Thoracic aorta (tissue), 2 donors: ENCODE results near the gene OR6F1. TPM values are rescaled to one million over a fixed set of nuclear protein-coding genes. Genes with fewer than 3 reads are reported as not detected.

Experiments
- ATAC-seq: fragments of 150-250 bp; one replicate; pipeline ENCODE4 v1.8.0; 2017; ENCODE audit warnings: low read depth; ENCODE audit not compliant: insufficient number of reproducible peaks, low FRiP score
- DNase-seq: peaks from one replicate; pipeline ENCODE4 v3.0.0-alpha.2; 2020; ENCODE audit warnings: low spot score
- H3K27ac ChIP-seq, 2 donors: fragments of 200-600 bp; sonication (generic); 1 replicate in 1 of 2; 2 replicates in 1 of 2; pipeline ENCODE4 v1.5.1; 2016; ENCODE audit warnings: mild to moderate bottlenecking in 2 of 2, moderate library complexity in 2 of 2
- H3K27me3 ChIP-seq: fragments of 200-600 bp; sonication (generic); replicated peaks from 2 replicates; pipeline ENCODE4 v1.6.0; 2016; ENCODE audit warnings: mild to moderate bottlenecking; ENCODE audit not compliant: insufficient read depth
- H3K36me3 ChIP-seq: fragments of 200-600 bp; sonication (generic); one replicate; pipeline ENCODE4 v1.5.1; 2016
- H3K4me1 ChIP-seq, 2 donors: fragments of 200-600 bp; sonication (generic); 1 replicate in 1 of 2; 2 replicates in 1 of 2; pipeline versions ENCODE4 v1.5.1 to v1.6.0; 2016; ENCODE audit warnings: low read depth in 2 of 2, mild to moderate bottlenecking in 1 of 2; ENCODE audit not compliant: control insufficient read depth in 1 of 2
- H3K4me3 ChIP-seq: fragments of 200-600 bp; sonication (generic); 2 replicates; pipeline ENCODE4 v1.5.1; 2016; ENCODE audit warnings: mild to moderate bottlenecking
- H3K9me3 ChIP-seq: fragments of 200-600 bp; sonication (generic); 2 replicates; pipeline ENCODE4 v1.5.1; 2016
- total RNA-seq, 2 donors: library from RNA; depleted of rRNA; stranded (reverse); fragments of >200 nt; gene quantifications; one replicate each; pipeline versions ENCODE4 v1.1.0 to v1.2.3, GENCODE V29; 2016
- TF ChIP-seq, protein P1 (sequence below): fragments of 200-600 bp; sonication (generic); IDR thresholded peaks from one replicate; pipeline ENCODE4 v1.5.1; 2019; ENCODE audit warnings: antibody characterized with exemption

OR6F1 gene
- total RNA-seq, 2 donors from 2014 or later, result not detected

DNA sequence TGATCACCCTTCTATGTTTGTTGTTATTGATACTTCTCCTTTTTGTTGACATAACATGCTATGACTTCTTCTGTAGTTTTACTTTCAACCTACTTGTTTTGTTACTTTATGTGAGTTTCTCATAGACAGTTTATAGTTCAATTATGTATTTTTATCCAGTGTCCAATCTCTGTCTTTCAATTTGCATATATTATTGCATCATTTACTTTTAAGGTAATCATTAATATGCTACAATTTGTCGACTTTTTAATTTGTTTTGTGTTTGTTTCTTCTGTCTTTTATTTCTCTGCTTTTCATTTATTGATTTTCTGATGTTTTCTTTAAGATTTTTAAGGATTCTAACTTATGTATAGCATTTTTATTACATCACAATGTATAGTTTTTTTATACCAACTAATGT is 47.2 kb downstream of the OR6F1 start:
- Histone ChIP-seq H3K27ac (no peak overlapping the region), H3K36me3 (no peaks in the 10 kb centered on the region), H3K4me1 (no peaks in the 10 kb centered on the region), H3K4me3 (no peak overlapping the region), H3K27me3 (no peaks in the 10 kb centered on the region), H3K9me3 (peaks cover 3% of the 10 kb centered on the region)
- DNase-seq (no peak), ATAC-seq (no peak)
- TF ChIP-seq, protein P1, sequence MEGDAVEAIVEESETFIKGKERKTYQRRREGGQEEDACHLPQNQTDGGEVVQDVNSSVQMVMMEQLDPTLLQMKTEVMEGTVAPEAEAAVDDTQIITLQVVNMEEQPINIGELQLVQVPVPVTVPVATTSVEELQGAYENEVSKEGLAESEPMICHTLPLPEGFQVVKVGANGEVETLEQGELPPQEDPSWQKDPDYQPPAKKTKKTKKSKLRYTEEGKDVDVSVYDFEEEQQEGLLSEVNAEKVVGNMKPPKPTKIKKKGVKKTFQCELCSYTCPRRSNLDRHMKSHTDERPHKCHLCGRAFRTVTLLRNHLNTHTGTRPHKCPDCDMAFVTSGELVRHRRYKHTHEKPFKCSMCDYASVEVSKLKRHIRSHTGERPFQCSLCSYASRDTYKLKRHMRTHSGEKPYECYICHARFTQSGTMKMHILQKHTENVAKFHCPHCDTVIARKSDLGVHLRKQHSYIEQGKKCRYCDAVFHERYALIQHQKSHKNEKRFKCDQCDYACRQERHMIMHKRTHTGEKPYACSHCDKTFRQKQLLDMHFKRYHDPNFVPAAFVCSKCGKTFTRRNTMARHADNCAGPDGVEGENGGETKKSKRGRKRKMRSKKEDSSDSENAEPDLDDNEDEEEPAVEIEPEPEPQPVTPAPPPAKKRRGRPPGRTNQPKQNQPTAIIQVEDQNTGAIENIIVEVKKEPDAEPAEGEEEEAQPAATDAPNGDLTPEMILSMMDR, result no peak

Other genes starting within 250 kb of the OR6F1 start
- not detected for gene OR2C3, start 180.2 kb downstream of the OR6F1 start, total RNA-seq
- 1 to 10 TPM in 1 of 2 donors, under 1 TPM in 1; 0.42 to 1.2 TPM for gene GCSAML, start 167.5 kb downstream of the OR6F1 start, total RNA-seq
- not detected for gene OR2G2, start 128.3 kb downstream of the OR6F1 start, total RNA-seq
- not detected for gene OR2G3, start 111.1 kb downstream of the OR6F1 start, total RNA-seq
- not detected for gene OR13G1, start 36.9 kb downstream of the OR6F1 start, total RNA-seq
- not detected for gene OR14K1, start 22.0 kb upstream of the OR6F1 start, total RNA-seq
- gene OR14A2, start 31.5 kb upstream of the OR6F1 start, total RNA-seq, result not detected
- not detected for gene OR1C1, start 43.9 kb upstream of the OR6F1 start, total RNA-seq
- gene OR14A16, start 107.5 kb upstream of the OR6F1 start, total RNA-seq, result not detected
- not detected for gene OR11L1, start 125.2 kb upstream of the OR6F1 start, total RNA-seq
- gene TRIM58, start 140.5 kb upstream of the OR6F1 start, total RNA-seq, result under 1 TPM; 0.14 to 0.99 TPM
- gene OR2W3, start 178.9 kb upstream of the OR6F1 start, total RNA-seq, result not detected
- gene OR2T8, start 203.6 kb upstream of the OR6F1 start, total RNA-seq, result not detected
- gene OR2AJ1, start 208.2 kb upstream of the OR6F1 start, total RNA-seq, result not detected
- not detected for gene OR2L8, start 232.2 kb upstream of the OR6F1 start, total RNA-seq
- gene OR2AK2, start 248.6 kb upstream of the OR6F1 start, total RNA-seq, result not detected